ENCODE measurements around the gene C5orf15.
"Not testable (repeated sequence)": the region's sequence is repeated elsewhere in the genome, so short reads cannot be mapped to it uniquely, and the experiment has no call there.

The C5orf15 gene

GRCh38 chr5:133936651-133937015 is 31.8 kb downstream of the C5orf15 start:
- Histone ChIP-seq H3K4me3 (ENCODE audit: low read depth, low read length) (no peak overlapping the region), H3K27ac (no peak overlapping the region), H3K27me3 (ENCODE audit: insufficient read depth, low read depth, severe bottlenecking) (no peaks in the 10 kb centered on the region), H3K9me3 (ENCODE audit: severe bottlenecking) (no peaks in the 10 kb centered on the region), H3K36me3 (no peaks in the 10 kb centered on the region)
- DNase-seq = no peak
- TF ChIP-seq CTCF (IDR thresholded peaks at IDR 0.05; ENCODE audit: low read depth, low read length) = no peak

- H3K27ac ChIP-seq; H3K4me3 ChIP-seq (ENCODE audit: low read depth, low read length); H3K36me3 ChIP-seq; H3K27me3 ChIP-seq (ENCODE audit: insufficient read depth, low read depth, severe bottlenecking); DNase-seq; H3K9me3 ChIP-seq (ENCODE audit: severe bottlenecking): not testable (repeated sequence)
These were observed 32.3 kb downstream of the C5orf15 start for GRCh38 chr5:133935991-133936650.

DNA sequence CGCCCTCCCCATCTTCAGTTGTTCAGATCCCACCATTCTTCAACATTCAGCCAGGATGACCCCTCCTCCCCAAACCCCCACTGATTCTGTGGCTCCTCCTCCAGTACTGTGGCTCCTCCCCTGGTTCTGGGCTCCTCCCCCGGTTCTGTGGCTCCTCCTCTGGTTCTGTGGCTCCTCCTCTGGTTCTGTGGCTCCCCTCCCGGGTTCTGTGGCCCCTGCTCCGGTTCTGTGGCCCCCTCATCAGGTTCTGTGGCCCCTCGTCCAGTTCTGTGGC is 32.8 kb downstream of the C5orf15 start:
- H3K27ac ChIP-seq = no peak overlapping the region

DNA sequence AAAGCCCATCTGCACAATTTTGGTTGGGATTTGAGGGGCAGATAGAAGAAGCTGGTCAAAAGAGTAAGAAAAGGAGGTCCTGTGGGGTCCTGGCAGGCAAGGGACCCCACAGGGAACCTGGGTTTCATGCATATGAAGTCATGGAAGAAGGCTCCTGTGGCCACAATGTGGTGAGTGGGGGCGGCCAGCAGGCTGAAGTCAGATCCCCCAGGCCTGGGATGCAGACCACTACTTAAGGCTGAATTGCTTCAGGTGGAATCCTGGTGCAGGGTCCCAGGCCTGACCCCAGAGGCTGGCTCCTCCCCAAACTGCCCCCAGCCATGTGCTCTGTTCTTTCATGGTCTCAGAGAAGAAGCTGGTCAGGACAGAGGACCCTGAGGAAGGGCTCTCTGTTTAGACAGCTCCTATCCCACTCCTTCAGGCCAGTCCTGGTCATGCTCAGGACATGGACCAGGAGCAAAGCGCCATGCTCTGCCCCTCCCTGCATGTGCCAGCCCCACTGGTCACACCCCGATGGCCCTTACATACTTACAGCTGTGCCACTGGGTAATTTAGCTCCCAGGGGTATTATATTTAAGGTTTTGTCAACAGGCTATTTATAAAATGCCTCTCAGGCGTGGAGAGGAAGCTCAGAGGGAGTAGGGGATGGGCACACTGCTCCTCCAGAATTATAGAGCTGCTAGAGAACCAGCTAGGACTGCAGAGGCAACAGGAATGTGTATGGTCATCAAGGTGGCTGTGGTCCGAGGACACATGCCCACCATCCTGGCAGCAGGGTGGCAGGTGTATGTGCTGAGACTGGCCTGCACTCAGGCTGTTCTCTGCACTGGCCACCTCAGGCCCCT is 33.4 kb downstream of the C5orf15 start:
- Histone ChIP-seq H3K4me3 (ENCODE audit: low read depth, low read length) (no peak overlapping the region), H3K27ac (no peak overlapping the region), H3K9me3 (ENCODE audit: severe bottlenecking) (no peaks in the 10 kb centered on the region), H3K27me3 (ENCODE audit: insufficient read depth, low read depth, severe bottlenecking) (no peaks in the 10 kb centered on the region), H3K36me3 (no peaks in the 10 kb centered on the region)
- DNase-seq = no peak
- no peak for TF ChIP-seq CTCF (IDR thresholded peaks at IDR 0.05; ENCODE audit: low read depth, low read length)

More for the DNA sequence above, 32.8 kb downstream of the C5orf15 start:
- H3K4me3 ChIP-seq (ENCODE audit: low read depth, low read length) = no peak overlapping the region
- TF ChIP-seq CTCF (IDR thresholded peaks at IDR 0.05; ENCODE audit: low read depth, low read length) = no peak
- no peaks in the 10 kb centered on the region for H3K9me3 ChIP-seq (ENCODE audit: severe bottlenecking)
- no peaks in the 10 kb centered on the region for H3K27me3 ChIP-seq (ENCODE audit: insufficient read depth, low read depth, severe bottlenecking)
- H3K36me3 ChIP-seq = no peaks in the 10 kb centered on the region
- DNase-seq = no peak

GRCh38 chr5:133934311-133934710 is 34.1 kb downstream of the C5orf15 start:
- Histone ChIP-seq H3K9me3 (ENCODE audit: severe bottlenecking) (no peaks in the 10 kb centered on the region), H3K27ac (no peak overlapping the region), H3K4me3 (ENCODE audit: low read depth, low read length) (no peak overlapping the region), H3K27me3 (ENCODE audit: insufficient read depth, low read depth, severe bottlenecking) (no peaks in the 10 kb centered on the region), H3K36me3 (no peaks in the 10 kb centered on the region)
- DNase-seq = no peak
- no peak for TF ChIP-seq CTCF (IDR thresholded peaks at IDR 0.05; ENCODE audit: low read depth, low read length)

- Histone ChIP-seq H3K4me3 (ENCODE audit: low read depth, low read length) (no peak overlapping the region), H3K36me3 (no peaks in the 10 kb centered on the region), H3K27me3 (ENCODE audit: insufficient read depth, low read depth, severe bottlenecking) (no peaks in the 10 kb centered on the region), H3K27ac (no peak overlapping the region), H3K9me3 (ENCODE audit: severe bottlenecking) (no peaks in the 10 kb centered on the region)
- no peak for TF ChIP-seq CTCF (IDR thresholded peaks at IDR 0.05; ENCODE audit: low read depth, low read length)
- DNase-seq = no peak
These were observed 34.6 kb downstream of the C5orf15 start for GRCh38 chr5:133933670-133934295.

Data from WERI-Rb-1 (cell line).